ENCODE measurements around the gene NTRK2.

DNA sequence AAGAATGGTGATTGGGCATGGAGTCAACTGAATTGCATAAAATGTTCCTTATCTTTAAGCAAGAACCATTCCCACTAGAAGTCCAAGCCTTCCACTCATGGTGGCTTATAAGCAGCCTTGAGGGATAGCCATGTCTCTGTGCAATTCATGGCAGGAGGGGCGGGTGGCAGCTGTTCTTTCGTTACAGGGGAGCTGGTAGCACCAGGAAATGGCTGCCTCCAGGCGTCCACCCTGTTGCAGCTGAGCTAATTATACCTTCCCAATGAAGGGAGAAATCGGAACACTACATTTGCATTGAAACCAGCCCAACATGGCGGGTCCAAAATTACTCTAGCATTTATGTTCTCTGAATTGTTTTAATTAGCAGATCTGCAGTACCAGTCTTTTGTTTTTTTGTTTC lies 289.8 kb downstream of the NTRK2 start:
- no peak for TF ChIP-seq TAF1 (IDR thresholded peaks at IDR 0.05; ENCODE audit: borderline replicate concordance, insufficient read depth, low read length)
- TF ChIP-seq, protein P1, sequence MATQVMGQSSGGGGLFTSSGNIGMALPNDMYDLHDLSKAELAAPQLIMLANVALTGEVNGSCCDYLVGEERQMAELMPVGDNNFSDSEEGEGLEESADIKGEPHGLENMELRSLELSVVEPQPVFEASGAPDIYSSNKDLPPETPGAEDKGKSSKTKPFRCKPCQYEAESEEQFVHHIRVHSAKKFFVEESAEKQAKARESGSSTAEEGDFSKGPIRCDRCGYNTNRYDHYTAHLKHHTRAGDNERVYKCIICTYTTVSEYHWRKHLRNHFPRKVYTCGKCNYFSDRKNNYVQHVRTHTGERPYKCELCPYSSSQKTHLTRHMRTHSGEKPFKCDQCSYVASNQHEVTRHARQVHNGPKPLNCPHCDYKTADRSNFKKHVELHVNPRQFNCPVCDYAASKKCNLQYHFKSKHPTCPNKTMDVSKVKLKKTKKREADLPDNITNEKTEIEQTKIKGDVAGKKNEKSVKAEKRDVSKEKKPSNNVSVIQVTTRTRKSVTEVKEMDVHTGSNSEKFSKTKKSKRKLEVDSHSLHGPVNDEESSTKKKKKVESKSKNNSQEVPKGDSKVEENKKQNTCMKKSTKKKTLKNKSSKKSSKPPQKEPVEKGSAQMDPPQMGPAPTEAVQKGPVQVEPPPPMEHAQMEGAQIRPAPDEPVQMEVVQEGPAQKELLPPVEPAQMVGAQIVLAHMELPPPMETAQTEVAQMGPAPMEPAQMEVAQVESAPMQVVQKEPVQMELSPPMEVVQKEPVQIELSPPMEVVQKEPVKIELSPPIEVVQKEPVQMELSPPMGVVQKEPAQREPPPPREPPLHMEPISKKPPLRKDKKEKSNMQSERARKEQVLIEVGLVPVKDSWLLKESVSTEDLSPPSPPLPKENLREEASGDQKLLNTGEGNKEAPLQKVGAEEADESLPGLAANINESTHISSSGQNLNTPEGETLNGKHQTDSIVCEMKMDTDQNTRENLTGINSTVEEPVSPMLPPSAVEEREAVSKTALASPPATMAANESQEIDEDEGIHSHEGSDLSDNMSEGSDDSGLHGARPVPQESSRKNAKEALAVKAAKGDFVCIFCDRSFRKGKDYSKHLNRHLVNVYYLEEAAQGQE (IDR thresholded peaks at IDR 0.05; ENCODE audit: insufficient read depth in 1 of 2, low read depth in 2 of 2, low read length in 2 of 2), result no peak
- no peak for TF ChIP-seq POLR2AphosphoS5 (IDR thresholded peaks at IDR 0.05; ENCODE audit: low read depth, low read length)

Data from PFSK-1 (cell line).